Large intestine (tissue), 3 donors: ENCODE measurements around the gene GPR173. TPM values are rescaled to one million over a fixed set of nuclear protein-coding genes. Genes with fewer than 3 reads are reported as not detected.
A peak's percentile ranks its signal among the peaks of the same experiment; 100 is the strongest.

Experiments used
- DNase-seq, 2 donors: peaks; one replicate each; pipeline versions ENCODE4 v3.0.0 to v3.0.0-alpha.2; 2013
- H3K27ac ChIP-seq: one replicate; pipeline ENCODE4 v1.5.1; 2013; ENCODE audit warnings: low read length
- H3K27me3 ChIP-seq: 2 replicates; pipeline ENCODE4 v1.6.1; 2013; ENCODE audit warnings: low read length; ENCODE audit not compliant: control insufficient read depth, insufficient read depth
- H3K36me3 ChIP-seq: 2 replicates; pipeline ENCODE4 v1.6.1; 2013; ENCODE audit warnings: low read length; ENCODE audit not compliant: control insufficient read depth, insufficient read depth
- H3K4me1 ChIP-seq: one replicate; pipeline ENCODE4 v1.6.1; 2013; ENCODE audit warnings: low read length; ENCODE audit not compliant: control insufficient read depth, insufficient read depth
- H3K4me3 ChIP-seq: one replicate; pipeline ENCODE4 v1.5.1; 2013; ENCODE audit warnings: low read length
- H3K9me3 ChIP-seq: one replicate; pipeline ENCODE4 v1.6.1; 2013; ENCODE audit warnings: mild to moderate bottlenecking, low read depth, low read length, moderate library complexity; ENCODE audit not compliant: control insufficient read depth
- WGBS: methylation state at CpG from one replicate; pipeline ENCODE4 v1.1.5; 2013; ENCODE audit warnings: low lambda C conversion rate; ENCODE audit not compliant: insufficient coverage; 5-methylcytosine and 5-hydroxymethylcytosine counted together
- polyA plus RNA-seq: library from polyadenylated mRNA; unstranded; fragments of 120-200 nt; gene quantifications from one replicate; pipeline ENCODE4 v1.2.1, GENCODE V29; 2013

Gene GPR173
- polyA plus RNA-seq, 1 donor = 7.8 TPM

- no peak overlapping the region for H3K4me3 ChIP-seq
- H3K36me3 ChIP-seq = peaks cover 14% of the 10 kb centered on the region
- peaks cover 6% of the 10 kb centered on the region for H3K4me1 ChIP-seq
- no peaks in the 10 kb centered on the region for H3K9me3 ChIP-seq
- H3K27me3 ChIP-seq = no peaks in the 10 kb centered on the region
- no peak overlapping the region for H3K27ac ChIP-seq
- WGBS = no CpG with 5 or more reads among the region's 17 CpGs
- no peak for DNase-seq
Measured at GRCh38 chrX:53080628-53081580, 32.3 kb downstream of the GPR173 start.

- peak within 1 kb of the TSS; percentile 68 for H3K4me3 ChIP-seq
- H3K36me3 ChIP-seq = peaks cover 19% of the 10 kb centered on the region
- no CpG with 5 or more reads among the region's 86 CpGs for WGBS
- H3K9me3 ChIP-seq = no peaks in the 10 kb centered on the region
- H3K27me3 ChIP-seq = no peaks in the 10 kb centered on the region
- peaks cover 6% of the 10 kb centered on the region for H3K4me1 ChIP-seq
- H3K27ac ChIP-seq = peak within 1 kb of the TSS; percentile 67
- peak; percentile 93 to 96 for DNase-seq
Measured at GRCh38 chrX:53081925-53082772, 33.6 kb downstream of the GPR173 start, which contains the start of gene TSPYL2. Gene TSPYL2, plus strand, starts transcription at chrX:53082367. Its CDS starts 132 bp downstream, at chrX:53082499.

DNA sequence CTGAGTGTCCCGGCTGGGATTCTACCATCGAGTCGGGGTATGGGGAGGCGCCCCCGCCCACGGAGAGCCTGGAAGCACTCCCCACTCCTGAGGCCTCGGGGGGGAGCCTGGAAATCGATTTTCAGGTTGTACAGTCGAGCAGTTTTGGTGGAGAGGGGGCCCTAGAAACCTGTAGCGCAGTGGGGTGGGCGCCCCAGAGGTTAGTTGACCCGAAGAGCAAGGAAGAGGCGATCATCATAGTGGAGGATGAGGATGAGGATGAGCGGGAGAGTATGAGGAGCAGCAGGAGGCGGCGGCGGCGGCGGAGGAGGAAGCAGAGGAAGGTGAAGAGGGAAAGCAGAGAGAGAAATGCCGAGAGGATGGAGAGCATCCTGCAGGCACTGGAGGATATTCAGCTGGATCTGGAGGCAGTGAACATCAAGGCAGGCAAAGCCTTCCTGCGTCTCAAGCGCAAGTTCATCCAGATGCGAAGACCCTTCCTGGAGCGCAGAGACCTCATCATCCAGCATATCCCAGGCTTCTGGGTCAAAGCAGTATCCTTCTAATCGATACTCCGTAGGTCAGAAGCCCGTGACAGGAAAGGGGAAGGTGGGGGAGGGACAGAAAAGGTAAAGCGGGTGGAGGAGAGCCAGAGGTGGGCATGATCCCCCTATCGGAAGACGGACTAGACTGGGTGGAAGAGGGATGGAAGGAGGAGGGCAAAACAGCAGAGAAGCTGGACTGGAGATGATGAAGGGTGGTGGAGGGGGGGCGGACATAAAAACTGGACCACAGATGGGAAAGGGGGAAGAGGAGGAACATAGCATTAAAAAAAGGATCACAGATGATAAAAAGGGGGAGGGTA is 34.4 kb downstream of the GPR173 start:
- 100% methylated on average over 1 of the region's 31 CpGs for WGBS
- Histone ChIP-seq H3K4me1 (peaks cover 6% of the 10 kb centered on the region), H3K9me3 (no peaks in the 10 kb centered on the region), H3K4me3 (peak overlapping the region; percentile 68), H3K27ac (peak overlapping the region; percentile 56), H3K27me3 (no peaks in the 10 kb centered on the region), H3K36me3 (peaks cover 19% of the 10 kb centered on the region)
- no peak for DNase-seq

DNA sequence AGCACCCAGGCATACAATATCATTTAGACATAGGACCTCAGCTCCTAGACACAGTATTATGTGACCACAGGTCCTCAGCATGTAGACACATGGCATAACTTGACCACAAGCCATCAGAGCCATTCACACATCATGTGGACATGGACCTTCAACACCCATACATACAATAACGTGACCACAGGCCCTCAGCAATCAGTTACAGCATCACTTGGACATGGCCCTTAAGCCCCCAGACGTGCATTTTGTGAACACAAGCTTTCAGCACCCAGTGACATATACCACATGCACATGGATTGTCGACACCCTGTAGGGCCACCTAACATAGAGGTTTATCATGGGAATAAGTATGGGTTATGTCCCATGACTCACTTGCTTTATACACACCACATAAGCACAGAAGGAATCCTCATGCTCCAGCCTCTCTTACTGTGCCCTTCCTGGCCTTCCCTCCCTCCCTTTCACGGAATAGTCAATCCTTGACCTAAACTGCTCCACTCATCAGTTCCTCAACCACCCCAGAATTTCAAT is 35.5 kb downstream of the GPR173 start:
- Histone ChIP-seq H3K4me1 (peaks cover 6% of the 10 kb centered on the region), H3K27ac (no peak overlapping the region), H3K36me3 (peaks cover 19% of the 10 kb centered on the region), H3K4me3 (no peak overlapping the region), H3K9me3 (no peaks in the 10 kb centered on the region), H3K27me3 (no peaks in the 10 kb centered on the region)
- no CpG with 5 or more reads among the region's 4 CpGs for WGBS
- DNase-seq = no peak

DNA sequence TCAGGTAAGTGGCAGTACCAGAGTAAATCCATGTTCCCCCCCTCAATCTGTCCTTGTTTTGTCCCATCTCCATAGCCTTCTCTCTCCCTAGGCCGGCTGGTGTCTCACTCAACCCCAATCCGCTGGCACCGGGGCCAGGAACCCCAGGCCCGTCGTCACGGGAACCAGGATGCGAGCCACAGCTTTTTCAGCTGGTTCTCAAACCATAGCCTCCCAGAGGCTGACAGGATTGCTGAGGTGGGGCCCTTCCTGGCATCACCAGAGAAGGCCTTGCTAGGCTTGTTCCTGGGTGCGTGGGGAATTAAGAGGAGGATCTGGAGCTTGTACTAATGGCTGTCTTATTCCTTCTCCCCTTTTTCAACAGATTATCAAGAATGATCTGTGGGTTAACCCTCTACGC is 36.3 kb downstream of the GPR173 start:
- H3K36me3 ChIP-seq = peaks cover 19% of the 10 kb centered on the region
- no peaks in the 10 kb centered on the region for H3K27me3 ChIP-seq
- no peak for DNase-seq
- H3K4me1 ChIP-seq = peaks cover 6% of the 10 kb centered on the region
- no peak overlapping the region for H3K4me3 ChIP-seq
- WGBS = no CpG with 5 or more reads among the region's 9 CpGs
- H3K27ac ChIP-seq = no peak overlapping the region
- no peaks in the 10 kb centered on the region for H3K9me3 ChIP-seq

GRCh38 chrX:53085661-53086229 is 37.2 kb downstream of the GPR173 start:
- H3K9me3 ChIP-seq = no peaks in the 10 kb centered on the region
- peaks cover 6% of the 10 kb centered on the region for H3K4me1 ChIP-seq
- no CpG with 5 or more reads among the region's 17 CpGs for WGBS
- H3K4me3 ChIP-seq = no peak overlapping the region
- H3K27ac ChIP-seq = no peak overlapping the region
- H3K36me3 ChIP-seq = peaks cover 19% of the 10 kb centered on the region
- no peak for DNase-seq
- no peaks in the 10 kb centered on the region for H3K27me3 ChIP-seq

GRCh38 chrX:53086464-53086863 is 37.9 kb downstream of the GPR173 start:
- peaks cover 6% of the 10 kb centered on the region for H3K4me1 ChIP-seq
- H3K36me3 ChIP-seq = peaks cover 19% of the 10 kb centered on the region
- DNase-seq = no peak
- no peaks in the 10 kb centered on the region for H3K27me3 ChIP-seq
- H3K4me3 ChIP-seq = no peak overlapping the region
- H3K27ac ChIP-seq = no peak overlapping the region
- no peaks in the 10 kb centered on the region for H3K9me3 ChIP-seq
- no CpG with 5 or more reads among the region's 6 CpGs for WGBS

DNA sequence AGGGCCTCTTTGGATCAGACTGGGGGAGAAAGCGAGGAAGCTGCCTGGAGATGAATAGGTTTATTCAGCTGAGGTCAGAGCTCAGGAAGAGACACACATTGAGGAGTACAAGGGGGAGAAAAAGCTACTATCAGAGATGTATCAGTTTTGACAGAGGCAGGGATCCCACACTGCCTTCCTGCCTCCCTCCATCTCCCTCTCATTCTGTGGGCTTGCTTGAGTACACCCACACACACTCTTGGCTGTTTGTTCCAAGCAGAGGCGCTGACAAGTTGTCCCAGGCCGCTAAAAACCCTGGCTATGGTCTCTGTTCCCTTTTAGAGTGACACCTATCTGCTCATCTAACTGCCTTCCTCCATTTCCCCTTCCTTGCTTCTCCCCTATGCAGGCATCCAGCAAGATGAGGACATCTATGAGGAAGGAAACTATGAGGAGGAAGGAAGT is 38.8 kb downstream of the GPR173 start:
- WGBS = no CpG with 5 or more reads among the region's 3 CpGs
- DNase-seq = no peak
- no peaks in the 10 kb centered on the region for H3K9me3 ChIP-seq
- no peaks in the 10 kb centered on the region for H3K27me3 ChIP-seq
- H3K27ac ChIP-seq = no peak overlapping the region
- peaks cover 6% of the 10 kb centered on the region for H3K4me1 ChIP-seq
- no peak overlapping the region for H3K4me3 ChIP-seq
- H3K36me3 ChIP-seq = peaks cover 19% of the 10 kb centered on the region

- H3K36me3 ChIP-seq = peaks cover 19% of the 10 kb centered on the region
- peak overlapping the region; percentile 52 for H3K4me3 ChIP-seq
- H3K27ac ChIP-seq = peak overlapping the region; percentile 55
- H3K9me3 ChIP-seq = no peaks in the 10 kb centered on the region
- peak; percentile 75 to 77 for DNase-seq
- WGBS = no CpG with 5 or more reads among the region's 51 CpGs
- peaks cover 3% of the 10 kb centered on the region for H3K4me1 ChIP-seq
- no peaks in the 10 kb centered on the region for H3K27me3 ChIP-seq
Measured at GRCh38 chrX:53088136-53088974, 39.8 kb downstream of the GPR173 start.
